GM12875 (cell line): ENCODE results near the gene EML1.

Experiments used
- H3K4me3 ChIP-seq: one replicate; pipeline ENCODE4 v1.5.1; 2011; ENCODE audit warnings: low read depth, low read length, control low read depth
- CTCF ChIP-seq: IDR thresholded peaks from 2 replicates; pipeline ENCODE4 v1.5.1; 2011; ENCODE audit warnings: low read depth, mild to moderate bottlenecking, control low read depth, inconsistent platforms, low read length, moderate library complexity, borderline replicate concordance; ENCODE audit not compliant: insufficient read depth

The EML1 gene

GRCh38 chr14:99916091-99916383 lies 122.8 kb downstream of the EML1 start:
- no peak for TF ChIP-seq CTCF
- no peak overlapping the region for H3K4me3 ChIP-seq

DNA sequence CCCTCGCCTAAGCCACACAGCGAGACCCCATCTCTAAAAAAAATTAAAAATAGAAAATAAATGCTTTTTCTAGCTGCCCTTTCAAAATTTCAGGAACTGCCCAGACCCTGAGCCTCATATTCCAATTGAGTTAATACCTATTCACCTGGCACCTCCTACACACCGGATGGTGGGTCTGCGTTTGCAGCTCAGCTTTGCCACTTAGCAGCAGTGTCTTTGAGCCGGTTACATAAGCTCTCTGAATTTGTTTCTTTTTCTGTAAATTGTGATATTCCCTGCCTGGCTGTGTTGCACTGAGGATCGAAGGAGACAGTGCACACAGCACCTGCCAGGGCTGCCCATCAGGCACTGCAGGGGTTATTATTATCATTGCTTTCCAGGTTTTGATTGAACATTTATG lies 125.6 kb downstream of the EML1 start:
- TF ChIP-seq CTCF = no peak
- H3K4me3 ChIP-seq = no peak overlapping the region

- H3K4me3 ChIP-seq = no peak overlapping the region
- TF ChIP-seq CTCF = no peak
Observed at GRCh38 chr14:99921425-99921824, 128.2 kb downstream of the EML1 start.

DNA sequence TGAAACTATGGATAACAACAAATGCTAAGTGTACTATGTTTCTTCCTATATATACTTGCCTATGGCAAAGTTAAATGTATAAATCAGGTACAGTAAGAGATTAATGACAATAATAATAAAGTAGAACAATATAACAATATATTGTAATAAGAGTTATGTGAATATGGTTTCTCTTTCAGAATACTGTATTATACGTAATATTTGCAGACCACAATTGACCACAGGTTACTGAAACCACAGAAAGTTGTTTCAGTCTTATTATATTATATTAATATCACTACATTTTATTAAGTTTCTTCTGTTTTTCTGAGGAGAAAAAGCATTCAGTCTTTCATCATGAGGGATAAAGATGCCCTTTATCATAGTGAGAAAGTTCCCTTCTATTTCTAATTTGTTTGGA lies 131.2 kb downstream of the EML1 start:
- no peak overlapping the region for H3K4me3 ChIP-seq
- TF ChIP-seq CTCF = no peak

DNA sequence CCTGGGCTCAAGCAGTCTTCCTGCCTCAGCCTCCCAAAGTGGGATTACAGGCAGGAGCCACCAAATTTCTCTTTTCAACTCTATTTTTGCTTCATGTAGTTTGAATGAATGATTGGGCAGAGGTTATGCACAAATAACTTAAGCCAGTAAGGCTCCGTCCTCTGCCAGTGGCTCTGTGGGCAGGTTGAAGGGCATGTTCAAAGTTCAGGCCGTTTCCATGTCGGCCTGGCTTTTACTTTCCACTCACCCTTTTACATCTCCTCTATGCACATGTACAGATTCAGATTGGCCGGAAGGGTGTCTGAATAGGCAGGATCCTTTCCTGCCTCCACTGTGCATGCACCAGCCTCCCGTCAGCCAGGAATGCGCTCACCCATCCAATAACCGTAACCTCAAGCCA lies 132.3 kb downstream of the EML1 start:
- no peak overlapping the region for H3K4me3 ChIP-seq
- no peak for TF ChIP-seq CTCF

DNA sequence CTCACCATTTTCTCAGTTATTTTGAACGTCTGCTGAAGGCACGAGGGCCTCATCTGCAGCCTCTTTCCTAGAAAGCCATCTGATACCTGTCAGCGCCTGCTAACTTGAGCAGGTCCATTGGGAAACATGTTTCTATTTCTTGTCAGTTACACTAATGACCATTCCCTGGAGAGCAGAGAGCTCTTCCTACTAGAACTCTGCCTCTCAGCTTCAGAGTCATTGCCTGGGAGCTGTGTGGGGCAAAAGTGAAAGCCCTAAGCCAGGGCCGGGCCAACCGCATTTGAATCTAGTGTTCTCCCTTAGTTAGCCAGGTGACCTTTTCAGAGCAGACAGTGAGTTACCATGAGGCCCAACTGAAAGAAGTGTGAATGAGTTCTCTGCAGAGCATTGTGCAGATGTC lies 135.8 kb downstream of the EML1 start:
- TF ChIP-seq CTCF = no peak
- H3K4me3 ChIP-seq = no peak overlapping the region

GRCh38 chr14:99929601-99930000 lies 136.4 kb downstream of the EML1 start:
- no peak for TF ChIP-seq CTCF
- H3K4me3 ChIP-seq = no peak overlapping the region
